IMR-90 (cell line): ENCODE results near the gene UBLCP1. TPM values are rescaled to one million over a fixed set of nuclear protein-coding genes. Genes with fewer than 3 reads are reported as not detected.

Experiments used
- ATAC-seq: fragments of 200-7000 bp; cut with Tn5 transposase; 2 replicates; pipeline ENCODE4 v1.9.1; 2020; ENCODE audit warnings: low read depth, mild to moderate bottlenecking, moderate library complexity
- BruUV-seq: library from RNA; stranded (reverse); fragments of 400-500 nt; replicated peaks from 2 replicates; lab custom pipeline; 2021; lab: Mats Ljungman, UMichigan
- CTCF ChIA-PET: fragments of 300-600 bp; formaldehyde crosslinking; extraction: SDS; loops from one replicate; lab custom pipeline; 2021; ENCODE audit warnings: antibody characterized with exemption; lab: Yijun Ruan, JAX
- POLR2A ChIA-PET: fragments of 300-600 bp; sonication (Branson Sonifier 250); formaldehyde crosslinking; loops from one replicate; lab custom pipeline; 2022; ENCODE audit warnings: antibody characterized with exemption; ENCODE audit not compliant: unreplicated experiment; lab: Charles Lee
- DNase-seq: peaks from one replicate; pipeline ENCODE4 v3.0.0; 2013
- H2AFZ ChIP-seq: replicated peaks from 2 replicates; pipeline ENCODE3; 2013; ENCODE audit warnings: low read length, mild to moderate bottlenecking; ENCODE audit not compliant: poor library complexity
- H2AK5ac ChIP-seq: 2 replicates; pipeline ENCODE4 v1.6.1; 2013; ENCODE audit warnings: low read depth, low read length, inconsistent platforms
- H2AK9ac ChIP-seq: replicated peaks from 2 replicates; pipeline ENCODE3; 2013; ENCODE audit warnings: mild to moderate bottlenecking, low read depth, low read length, moderate library complexity; ENCODE audit not compliant: poor library complexity
- H2BK120ac ChIP-seq: 2 replicates; pipeline ENCODE4 v1.6.1; 2013; ENCODE audit warnings: low read depth, low read length, inconsistent platforms
- H2BK15ac ChIP-seq: 3 replicates; pipeline ENCODE4 v1.6.1; 2013; ENCODE audit warnings: low read depth, low read length, inconsistent platforms
- H2BK20ac ChIP-seq: 2 replicates; pipeline ENCODE4 v1.6.1; 2013; ENCODE audit warnings: low read depth, mild to moderate bottlenecking, inconsistent platforms, low read length, moderate library complexity
- H2BK5ac ChIP-seq: 2 replicates; pipeline ENCODE4 v1.6.1; 2013; ENCODE audit warnings: mild to moderate bottlenecking, low read depth, low read length, inconsistent platforms; ENCODE audit not compliant: poor library complexity, severe bottlenecking
- H3K14ac ChIP-seq: replicated peaks from 2 replicates; pipeline ENCODE4 v1.6.1; 2013; ENCODE audit warnings: low read depth, low read length, inconsistent platforms
- H3K18ac ChIP-seq: 2 replicates; pipeline ENCODE4 v1.6.1; 2013; ENCODE audit warnings: low read depth, low read length, control low read depth
- H3K23ac ChIP-seq: 2 replicates; pipeline ENCODE4 v1.6.1; 2013; ENCODE audit warnings: low read depth, low read length, inconsistent platforms
- H3K27ac ChIP-seq: 2 replicates; pipeline ENCODE4 v1.5.1; 2013; ENCODE audit warnings: mild to moderate bottlenecking, control low read depth, low read length; ENCODE audit not compliant: insufficient read depth
- H3K27me3 ChIP-seq: 2 replicates; pipeline ENCODE4 v1.6.1; 2013; ENCODE audit warnings: low read length; ENCODE audit not compliant: control insufficient read depth, insufficient read depth
- H3K36me3 ChIP-seq: 2 replicates; pipeline ENCODE4 v1.6.1; 2013; ENCODE audit warnings: low read length, mixed read lengths; ENCODE audit not compliant: control insufficient read depth, insufficient read depth
- H3K4ac ChIP-seq: 2 replicates; pipeline ENCODE4 v1.6.1; 2013; ENCODE audit warnings: low read depth, low read length, inconsistent platforms
- H3K4me1 ChIP-seq: 2 replicates; pipeline ENCODE4 v1.6.1; 2013; ENCODE audit warnings: low read length, mixed read lengths; ENCODE audit not compliant: control insufficient read depth, insufficient read depth
- H3K4me2 ChIP-seq: 2 replicates; pipeline ENCODE4 v1.6.1; 2013; ENCODE audit warnings: low read depth, mild to moderate bottlenecking, control low read depth, low read length, moderate library complexity
- H3K4me3 ChIP-seq: 2 replicates; pipeline ENCODE4 v1.5.1; 2013; ENCODE audit warnings: low read depth, mild to moderate bottlenecking, control low read depth, low read length, moderate library complexity; ENCODE audit not compliant: insufficient read depth
- H3K56ac ChIP-seq: 2 replicates; pipeline ENCODE4 v1.6.1; 2013; ENCODE audit warnings: low read length, inconsistent platforms; ENCODE audit not compliant: insufficient read depth; ENCODE audit errors: extremely low read depth
- H3K79me1 ChIP-seq, 2 experiments: 2 replicates each; pipeline ENCODE4 v1.6.1; 2013; ENCODE audit warnings: low read length in 2 of 2, inconsistent platforms in 1 of 2, low read depth in 1 of 2
- H3K9ac ChIP-seq: 2 replicates; pipeline ENCODE4 v1.6.1; 2013; ENCODE audit warnings: low read depth, low read length, control low read depth
- H3K9me1 ChIP-seq: 2 replicates; pipeline ENCODE4 v1.6.1; 2013; ENCODE audit warnings: low read length, inconsistent platforms; ENCODE audit not compliant: insufficient read depth
- H3K9me3 ChIP-seq: 2 replicates; pipeline ENCODE4 v1.6.1; 2013; ENCODE audit warnings: low read length; ENCODE audit not compliant: control insufficient read depth, insufficient read depth
- H4K20me1 ChIP-seq: 2 replicates; pipeline ENCODE4 v1.6.1; 2013; ENCODE audit warnings: low read length, inconsistent platforms; ENCODE audit not compliant: insufficient read depth
- H4K5ac ChIP-seq: 2 replicates; pipeline ENCODE4 v1.6.1; 2013; ENCODE audit warnings: mild to moderate bottlenecking, low read depth, low read length, control low read depth
- H4K8ac ChIP-seq, 2 experiments: 2 replicates each; pipeline ENCODE4 v1.6.1; 2013; ENCODE audit warnings: low read depth in 2 of 2, low read length in 2 of 2, control low read depth in 1 of 2, inconsistent platforms in 1 of 2
- H4K91ac ChIP-seq: 2 replicates; pipeline ENCODE4 v1.6.1; 2013; ENCODE audit warnings: low read depth, low read length, inconsistent platforms; ENCODE audit not compliant: insufficient read depth
- BHLHE40 ChIP-seq: fragments of 150-350 bp; IDR thresholded peaks from 2 replicates; pipeline ENCODE4 v1.6.1; 2016; ENCODE audit warnings: mild to moderate bottlenecking, low read depth, low read length
- POLR2A ChIP-seq: IDR thresholded peaks from 2 replicates; pipeline ENCODE4 v1.6.1; 2012; ENCODE audit warnings: mild to moderate bottlenecking, low read depth, low read length
- RFX5 ChIP-seq: IDR thresholded peaks from 2 replicates; pipeline ENCODE4 v1.8.0; 2012; ENCODE audit warnings: low read depth, mild to moderate bottlenecking, low read length, moderate library complexity
- dilution Hi-C: fragments of 300-500 bp; cut with HindIII; formaldehyde crosslinking; loops from one replicate; pipeline ENCODE4 v1.14.3; 2018; ENCODE audit warnings: low sequenced_read_pairs; ENCODE audit not compliant: unreplicated experiment
- in situ Hi-C: fragments of 300-500 bp; cut with MboI; formaldehyde crosslinking; loops from 3 replicates; pipeline ENCODE4 v1.14.3; 2019; ENCODE audit warnings: low sequenced_read_pairs, inconsistent platforms, mixed read lengths
- intact Hi-C: fragments of 100-400 bp; cut with micrococcal nuclease; formaldehyde crosslinking; loops from 2 replicates; pipeline ENCODE4 v1.10.0; 2022
- polyA plus RNA-seq, 3 experiments: library from polyadenylated mRNA; depleted of rRNA; stranded (reverse); fragments of >200 nt; gene quantifications; 2 replicates each; pipeline ENCODE4 v1.2.3, GENCODE V29; 2012; ENCODE audit warnings: low replicate concordance in 1 of 3
- total RNA-seq: library from RNA; depleted of rRNA; stranded (reverse); fragments of >200 nt; gene quantifications from 2 replicates; pipeline ENCODE4 v1.2.3, GENCODE V29; 2012
- TF ChIP-seq, protein P1 (sequence below): fragments of 150-350 bp; IDR thresholded peaks from 2 replicates; pipeline ENCODE4 v1.6.1; 2017; ENCODE audit warnings: mild to moderate bottlenecking, antibody characterized with exemption, low read length, low read depth

UBLCP1 gene
- total and polyA plus RNA-seq, 2 of the 4 experiments (the other 2 are of a cell fraction): 11.7 to 17.5 TPM

DNA sequence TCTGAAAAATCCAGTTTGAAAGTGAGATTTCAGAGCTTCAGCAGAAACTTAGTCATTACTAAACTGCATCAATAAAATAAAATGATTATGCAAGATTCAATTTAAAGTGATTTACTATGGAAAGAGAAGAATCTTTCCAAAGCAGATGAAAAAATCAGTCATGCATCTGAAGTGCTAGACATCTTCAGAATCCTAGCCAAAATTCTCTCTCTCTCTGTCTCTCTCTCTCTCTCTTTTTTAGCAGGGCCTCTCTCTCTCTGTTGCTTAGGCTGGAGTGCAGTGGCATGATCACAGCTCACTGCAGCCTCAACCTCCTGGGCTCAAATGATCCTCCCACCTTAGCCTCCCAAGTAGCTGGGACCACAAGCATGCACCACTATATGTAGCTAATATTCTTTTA lies 18.2 kb upstream of the UBLCP1 start:
- Histone ChIP-seq H4K8ac (no peak overlapping the region), H2AK9ac (no peak overlapping the region), H3K23ac (no peak overlapping the region), H4K20me1 (no peaks in the 10 kb centered on the region), H3K4ac (no peak overlapping the region), H2BK20ac (no peak overlapping the region), H4K5ac (no peak overlapping the region), H2AK5ac (no peak overlapping the region), H3K36me3 (no peaks in the 10 kb centered on the region), H3K9me1 (peaks cover 3% of the 10 kb centered on the region; the same call in 1 of the 2 replicates), H3K4me2 (no peak overlapping the region), H2BK5ac (no peak overlapping the region), H3K14ac (no peak overlapping the region), H3K9ac (no peak overlapping the region), H3K4me3 (no peak overlapping the region), H3K79me1 (no peaks in the 10 kb centered on the region), H2BK15ac (no peak overlapping the region), H2BK120ac (no peak overlapping the region), H4K91ac (no peak overlapping the region), H3K18ac (no peak overlapping the region), H3K27ac (no peak overlapping the region), H2AFZ (no peak overlapping the region), H3K56ac (no peak overlapping the region), H3K9me3 (no peaks in the 10 kb centered on the region), H3K4me1 (peaks cover 1% of the 10 kb centered on the region; the same call in 1 of the 2 replicates), H3K27me3 (peaks cover 5% of the 10 kb centered on the region)
- intact Hi-C loops (no loop called here), in situ Hi-C loops (no loop called here), dilution Hi-C loops (no loop called here)
- ATAC-seq (no peak), DNase-seq (no peak)
- CTCF ChIA-PET: interaction anchor here (1.4 kb wide), 1 partner anchor 88 kb away, joined by 3 read pairs; no protein-coding TSS in a partner anchor
- no peak for TF ChIP-seq RFX5
- no peak for TF ChIP-seq BHLHE40
- no peak for TF ChIP-seq POLR2A
- TF ChIP-seq, protein P1, sequence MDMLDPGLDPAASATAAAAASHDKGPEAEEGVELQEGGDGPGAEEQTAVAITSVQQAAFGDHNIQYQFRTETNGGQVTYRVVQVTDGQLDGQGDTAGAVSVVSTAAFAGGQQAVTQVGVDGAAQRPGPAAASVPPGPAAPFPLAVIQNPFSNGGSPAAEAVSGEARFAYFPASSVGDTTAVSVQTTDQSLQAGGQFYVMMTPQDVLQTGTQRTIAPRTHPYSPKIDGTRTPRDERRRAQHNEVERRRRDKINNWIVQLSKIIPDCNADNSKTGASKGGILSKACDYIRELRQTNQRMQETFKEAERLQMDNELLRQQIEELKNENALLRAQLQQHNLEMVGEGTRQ: no peak
- BruUV-seq: no TSS peak
- POLR2A ChIA-PET: no interaction called here
